NK-92 (cell line): ENCODE data around the gene DAZAP2.
"Not testable (repeated sequence)": the region's sequence is repeated elsewhere in the genome, so short reads cannot be mapped to it uniquely, and the experiment has no call there.

ENCODE experiments used
- DNase-seq: peaks from one replicate; lab custom pipeline; 2025; ENCODE audit not compliant: unreplicated experiment; lab: John Stamatoyannopoulos, UW

DAZAP2 gene

GRCh38 chr12:51217133-51217967 is 21.3 kb upstream of the DAZAP2 start:
- no peak for DNase-seq

GRCh38 chr12:51217968-51218606 is 20.5 kb upstream of the DAZAP2 start, which contains the start of gene POU6F1:
POU6F1 (minus strand) TSS chr12:51218062; CDS start chr12:51206836, 11,226 bp downstream.
- no peak for DNase-seq

GRCh38 chr12:51218607-51219161 is 19.9 kb upstream of the DAZAP2 start:
- DNase-seq, result no peak

- DNase-seq, result no peak
Observed at GRCh38 chr12:51219322-51219721, 19.3 kb upstream of the DAZAP2 start.

GRCh38 chr12:51219857-51220256 is 18.8 kb upstream of the DAZAP2 start:
- not testable (repeated sequence) for DNase-seq

- DNase-seq, result no peak
Observed at GRCh38 chr12:51222461-51222860, 16.2 kb upstream of the DAZAP2 start.

GRCh38 chr12:51224625-51225024 is 14.0 kb upstream of the DAZAP2 start:
- no peak for DNase-seq

- DNase-seq, result no peak
Observed at GRCh38 chr12:51225234-51225633, 13.4 kb upstream of the DAZAP2 start.

GRCh38 chr12:51225771-51226170 is 12.9 kb upstream of the DAZAP2 start:
- no peak for DNase-seq

- not testable (repeated sequence) for DNase-seq
Observed at GRCh38 chr12:51227112-51227511, 11.5 kb upstream of the DAZAP2 start.

GRCh38 chr12:51227962-51228361 is 10.7 kb upstream of the DAZAP2 start:
- no peak for DNase-seq

GRCh38 chr12:51229116-51229809 is 9.4 kb upstream of the DAZAP2 start:
- DNase-seq, result no peak

- DNase-seq, result no peak
Observed at GRCh38 chr12:51232642-51233041, 6.0 kb upstream of the DAZAP2 start.

- DNase-seq, result no peak
Observed at GRCh38 chr12:51234530-51234929, 4.1 kb upstream of the DAZAP2 start.

GRCh38 chr12:51238037-51238509 is 553 bp upstream of the DAZAP2 start:
- no peak for DNase-seq

- DNase-seq, result no peak
Observed at GRCh38 chr12:51240971-51241370, 2.3 kb downstream of the DAZAP2 start.

GRCh38 chr12:51242120-51242519 is 3.5 kb downstream of the DAZAP2 start:
- no peak for DNase-seq

GRCh38 chr12:51242876-51243275 is 4.2 kb downstream of the DAZAP2 start:
- DNase-seq, result no peak

- DNase-seq, result no peak
Observed at GRCh38 chr12:51244269-51244668, 5.6 kb downstream of the DAZAP2 start.

- no peak for DNase-seq
Observed at GRCh38 chr12:51245476-51246253, 7.0 kb downstream of the DAZAP2 start.
